CD4-positive, alpha-beta T cell treated with Interleukin-21 for 1 hour (primary cell): ENCODE measurements around the gene C13orf42.

Source experiments
- DNase-seq: peaks from one replicate; pipeline ENCODE4 v3.0.0-alpha.2; 2020

Gene C13orf42

GRCh38 chr13:51111174-51111573, at the start of gene C13orf42:
Gene C13orf42 (minus strand): TSS chr13:51111274. CDS start chr13:51111209, 65 bp downstream.
- DNase-seq, result no peak

DNA sequence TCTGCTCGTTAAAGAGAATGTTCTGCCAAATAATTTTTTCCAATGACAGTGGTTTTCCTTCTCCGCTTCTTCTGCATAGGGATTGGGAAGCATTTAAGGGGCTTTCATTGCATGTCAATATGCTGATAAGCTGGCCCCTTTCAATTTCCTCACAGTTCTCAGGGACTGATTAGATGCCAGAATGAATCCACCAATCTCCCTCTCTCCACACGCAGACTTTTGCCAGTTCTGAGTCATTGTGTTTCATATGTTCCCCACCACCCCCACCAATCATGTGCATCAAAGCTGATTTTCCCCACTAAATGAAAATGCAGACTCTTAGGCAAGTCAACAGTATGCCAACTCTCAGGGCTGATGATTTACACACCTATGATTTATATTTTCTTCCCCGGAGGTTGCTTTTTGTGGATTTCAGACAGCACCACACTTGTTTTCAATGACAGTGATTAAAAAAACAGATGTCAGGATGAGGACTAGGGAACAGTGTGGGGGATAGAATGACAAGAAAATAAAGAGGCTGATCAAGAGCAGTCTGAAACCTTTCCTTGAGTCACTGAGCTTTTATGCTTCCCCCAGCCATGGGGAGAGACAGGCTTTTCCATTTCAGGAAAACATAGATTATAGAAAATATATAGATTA, 47.9 kb upstream of the C13orf42 start:
- DNase-seq, result no peak

GRCh38 chr13:51158365-51158764, 47.3 kb upstream of the C13orf42 start:
- DNase-seq, result no peak

DNA sequence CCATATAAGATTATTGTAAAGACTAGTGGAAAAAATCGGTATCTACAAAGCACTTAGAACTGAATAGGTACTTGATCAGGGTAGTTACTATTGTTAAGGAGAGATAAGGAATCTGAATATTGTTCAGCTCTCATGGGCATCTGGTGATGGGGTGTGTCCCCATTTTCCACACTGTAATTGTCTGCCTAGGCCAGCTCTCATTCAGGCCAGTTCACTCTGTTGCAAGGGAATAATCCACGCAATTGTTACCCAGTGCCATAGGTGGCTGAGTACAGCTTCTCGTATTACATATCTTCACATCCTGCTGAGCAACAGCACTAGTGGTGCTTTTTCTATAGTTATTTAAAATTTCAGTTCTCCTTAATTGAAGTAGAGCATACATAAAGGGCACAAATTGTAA, 45.6 kb upstream of the C13orf42 start:
- no peak for DNase-seq

DNA sequence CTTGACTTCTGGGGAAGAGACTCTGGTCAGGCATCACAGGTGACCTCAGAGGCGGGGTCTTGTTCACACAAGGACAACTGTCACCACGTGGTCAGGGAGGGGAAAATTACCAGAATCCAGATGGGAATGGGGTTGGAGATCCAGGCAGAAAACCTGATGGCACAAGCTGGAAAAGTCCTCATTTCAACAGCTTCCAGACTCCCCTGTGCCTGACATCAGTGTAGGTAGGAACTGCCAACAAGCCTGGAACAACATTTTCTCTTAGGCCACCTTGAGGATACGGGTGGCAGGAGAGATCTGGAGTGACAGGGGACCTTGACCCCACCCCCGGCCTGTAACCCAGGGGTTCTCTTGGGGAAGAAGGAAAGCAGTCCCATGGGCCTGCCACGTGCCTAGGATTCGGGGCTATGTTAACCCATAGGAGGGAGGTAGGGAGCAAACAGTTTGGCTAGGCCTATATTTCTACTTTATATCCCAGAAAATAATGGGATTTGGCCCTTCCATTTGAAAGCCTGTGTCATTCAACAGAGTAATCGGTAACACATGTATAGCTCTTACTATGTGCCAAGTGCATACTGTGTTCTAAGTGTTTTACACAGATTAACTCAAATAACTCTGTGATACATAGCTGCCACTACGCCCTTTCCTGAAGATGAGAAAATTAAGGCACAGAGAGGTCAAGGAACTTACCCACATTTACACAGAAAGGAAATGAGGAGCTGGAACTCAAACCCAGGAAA, 44.9 kb upstream of the C13orf42 start:
- no peak for DNase-seq

DNA sequence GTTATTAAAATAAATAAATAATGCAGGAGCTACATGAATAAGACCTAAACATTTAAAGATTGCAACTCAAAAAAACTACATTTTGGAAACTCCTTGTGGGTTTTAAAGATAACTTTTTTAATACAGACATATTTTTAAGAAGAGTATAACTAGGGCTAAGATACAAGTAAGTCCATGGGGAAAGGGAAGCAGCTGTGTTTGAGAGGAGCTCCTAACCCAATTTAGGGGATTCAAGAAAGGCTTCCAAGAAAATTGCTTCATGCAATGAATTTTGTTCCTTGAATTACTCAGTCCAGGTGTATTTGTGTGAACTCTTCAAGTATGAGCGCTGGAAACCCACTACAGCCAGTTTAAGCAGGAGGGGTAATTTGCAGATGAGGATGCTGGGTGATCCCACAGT, 44.1 kb upstream of the C13orf42 start:
- no peak for DNase-seq

- no peak for DNase-seq
Observed at GRCh38 chr13:51154029-51154555, 43.0 kb upstream of the C13orf42 start.

DNA sequence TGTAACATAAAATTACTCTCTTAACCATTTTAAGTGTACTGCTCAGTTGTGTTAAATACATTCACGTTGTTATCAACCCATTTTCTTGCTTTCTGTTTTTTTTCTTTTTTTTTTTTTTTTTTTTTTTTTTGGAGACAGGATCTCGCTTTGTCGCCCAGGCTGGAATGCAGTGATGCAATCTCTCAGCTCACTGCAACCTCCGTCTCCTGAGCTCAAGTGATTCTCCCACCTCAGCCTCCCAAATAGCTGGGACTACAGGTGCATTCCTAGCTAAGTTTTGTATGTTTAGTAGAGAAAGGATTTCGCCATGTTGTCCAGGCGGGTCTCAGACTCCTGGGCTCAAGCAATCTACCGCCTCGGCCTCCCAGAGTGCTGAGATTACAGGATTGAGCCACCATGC, 42.5 kb upstream of the C13orf42 start:
- DNase-seq, result no peak

- no peak for DNase-seq
Observed at GRCh38 chr13:51152701-51153100, 41.6 kb upstream of the C13orf42 start.

- no peak for DNase-seq
Observed at GRCh38 chr13:51151463-51151862, 40.4 kb upstream of the C13orf42 start.

DNA sequence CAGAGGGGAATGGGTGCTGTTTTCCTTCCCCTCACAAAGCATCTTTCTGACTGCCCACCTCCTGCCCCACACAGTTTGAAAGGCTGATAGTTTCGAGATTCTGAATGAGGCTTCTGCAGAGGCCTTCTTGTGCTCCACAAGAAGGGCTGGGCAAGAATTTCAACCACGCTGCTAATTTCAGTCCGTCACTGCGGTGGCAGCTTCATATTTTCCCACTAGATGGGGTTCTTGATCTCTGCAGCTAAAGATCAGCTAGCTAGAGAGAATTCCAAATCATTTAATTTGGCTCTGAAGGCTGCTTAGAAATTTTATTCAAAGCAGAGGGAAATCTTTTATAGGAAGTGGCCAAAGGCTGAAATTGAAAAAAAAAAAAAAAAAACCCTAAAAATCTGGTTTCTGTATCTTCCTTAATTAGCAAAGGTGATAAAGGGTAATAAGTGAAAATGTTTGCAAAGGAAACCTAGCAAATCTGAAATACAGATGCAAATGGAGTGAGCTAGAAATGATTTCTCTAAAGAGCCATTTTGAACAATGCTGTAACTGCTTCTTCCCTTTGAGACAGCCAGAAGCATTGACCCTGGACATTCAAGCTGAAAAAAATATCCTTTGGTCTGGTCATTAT, 38.0 kb upstream of the C13orf42 start:
- DNase-seq, result no peak

DNA sequence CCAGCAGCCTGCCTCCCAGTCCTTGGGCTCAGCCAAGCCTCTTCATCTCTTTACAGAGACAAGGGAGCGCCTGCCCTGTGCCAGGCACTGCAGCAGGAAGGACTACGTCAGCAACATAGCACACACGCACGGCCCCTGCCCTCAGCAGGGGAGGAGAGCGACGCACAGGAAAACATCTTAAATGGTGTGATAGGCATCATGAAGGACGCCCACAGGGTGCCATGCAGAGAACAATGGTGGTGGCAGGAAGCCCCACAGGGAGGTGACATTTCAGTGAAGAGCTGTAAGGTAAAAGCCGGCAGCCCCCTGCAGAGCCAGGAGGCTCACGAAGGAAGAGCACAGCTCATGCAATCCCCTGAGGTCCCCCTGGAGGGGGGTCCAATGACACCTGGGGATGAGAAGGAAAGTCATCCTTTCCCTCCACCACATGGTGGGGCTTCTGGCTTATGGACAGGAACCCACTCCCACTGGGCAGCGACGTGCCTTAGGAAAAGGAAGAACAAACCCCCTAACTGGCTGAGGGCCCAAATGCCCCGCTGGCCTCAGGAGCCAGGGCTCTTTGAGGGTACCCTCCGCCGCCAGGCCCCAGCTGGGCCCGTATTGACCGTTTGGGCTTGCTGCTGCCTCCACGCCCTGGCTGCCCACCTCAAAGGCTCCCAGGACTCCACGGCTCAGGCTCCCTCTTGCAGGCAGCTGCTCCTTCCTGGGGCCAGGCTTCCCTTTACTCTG, 37.3 kb upstream of the C13orf42 start:
- DNase-seq, result no peak

GRCh38 chr13:51147732-51148131, 36.7 kb upstream of the C13orf42 start:
- DNase-seq, result no peak

DNA sequence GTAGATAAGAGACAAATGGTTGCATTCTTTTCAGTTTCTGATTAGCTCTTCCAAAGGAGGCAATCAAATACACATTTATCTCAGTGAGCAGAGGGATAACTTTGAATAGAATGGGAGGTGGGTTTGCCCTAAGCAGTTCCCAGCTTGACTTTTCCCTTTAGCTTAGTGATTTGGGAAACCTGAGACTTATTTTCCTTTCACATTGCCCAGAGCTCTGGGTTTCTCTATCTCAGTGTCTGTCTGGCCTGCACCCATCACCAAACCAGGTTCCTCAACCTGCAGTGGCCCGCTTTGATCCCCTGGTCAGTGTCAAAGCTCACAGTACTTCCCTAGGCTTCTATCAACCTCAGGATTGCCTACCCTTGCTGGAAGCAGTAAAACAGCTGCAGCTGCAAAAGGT, 35.6 kb upstream of the C13orf42 start:
- DNase-seq, result no peak

DNA sequence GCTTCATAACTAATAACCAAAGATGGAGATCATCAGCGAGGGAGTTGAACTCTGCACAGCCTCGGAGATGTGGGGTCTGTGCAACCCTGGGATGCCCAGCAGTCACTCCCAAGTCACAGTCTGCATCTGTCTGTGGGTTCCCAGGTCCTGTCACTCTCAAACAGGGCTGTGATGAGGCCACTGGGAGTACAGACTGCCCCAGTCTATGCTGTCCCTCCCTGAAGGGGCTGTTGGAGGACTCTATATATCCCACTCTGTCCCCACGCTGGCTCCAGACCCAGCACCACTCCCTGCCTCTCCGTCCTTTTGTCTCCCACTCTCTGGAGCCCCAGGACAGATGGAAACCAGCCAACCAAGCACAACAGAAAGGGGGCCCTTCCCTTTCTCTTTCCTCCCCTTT, 26.2 kb upstream of the C13orf42 start:
- no peak for DNase-seq

DNA sequence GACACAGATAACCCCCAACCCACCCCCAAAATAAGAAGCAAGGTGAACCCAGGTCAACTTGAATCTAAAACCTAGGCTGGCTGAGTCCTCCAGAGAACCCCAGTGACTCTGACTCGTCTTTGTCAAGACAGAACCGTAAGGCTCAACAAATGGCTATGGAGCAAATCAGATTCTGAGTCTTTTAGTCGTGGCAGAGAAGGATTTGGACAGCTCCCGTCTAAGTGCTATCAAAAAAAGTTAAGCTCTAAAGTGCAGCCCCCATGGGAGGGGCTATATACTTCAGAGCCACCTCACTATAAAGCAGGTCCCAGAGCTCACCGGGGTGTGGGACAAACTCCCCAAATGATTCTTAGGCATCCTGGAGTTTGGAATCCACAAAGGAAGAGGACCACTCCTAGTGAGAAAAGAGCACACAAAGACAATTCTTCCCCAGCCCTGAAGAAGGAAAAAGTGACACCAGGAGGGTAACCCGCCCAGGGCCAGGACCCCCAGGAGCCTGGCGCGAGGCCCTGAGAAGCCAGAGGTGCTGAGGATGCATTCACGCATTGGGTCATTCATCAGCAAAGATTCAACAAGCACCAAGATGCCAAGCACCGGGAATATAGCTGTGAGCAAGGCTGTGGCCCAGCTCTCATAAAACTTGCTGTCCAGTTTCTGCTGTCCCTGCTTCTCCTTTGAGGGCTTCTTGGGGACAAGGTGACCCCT, 25.4 kb upstream of the C13orf42 start:
- DNase-seq, result no peak

- no peak for DNase-seq
Observed at GRCh38 chr13:51134763-51135365, 23.8 kb upstream of the C13orf42 start.

GRCh38 chr13:51130348-51130747, 19.3 kb upstream of the C13orf42 start:
- no peak for DNase-seq

DNA sequence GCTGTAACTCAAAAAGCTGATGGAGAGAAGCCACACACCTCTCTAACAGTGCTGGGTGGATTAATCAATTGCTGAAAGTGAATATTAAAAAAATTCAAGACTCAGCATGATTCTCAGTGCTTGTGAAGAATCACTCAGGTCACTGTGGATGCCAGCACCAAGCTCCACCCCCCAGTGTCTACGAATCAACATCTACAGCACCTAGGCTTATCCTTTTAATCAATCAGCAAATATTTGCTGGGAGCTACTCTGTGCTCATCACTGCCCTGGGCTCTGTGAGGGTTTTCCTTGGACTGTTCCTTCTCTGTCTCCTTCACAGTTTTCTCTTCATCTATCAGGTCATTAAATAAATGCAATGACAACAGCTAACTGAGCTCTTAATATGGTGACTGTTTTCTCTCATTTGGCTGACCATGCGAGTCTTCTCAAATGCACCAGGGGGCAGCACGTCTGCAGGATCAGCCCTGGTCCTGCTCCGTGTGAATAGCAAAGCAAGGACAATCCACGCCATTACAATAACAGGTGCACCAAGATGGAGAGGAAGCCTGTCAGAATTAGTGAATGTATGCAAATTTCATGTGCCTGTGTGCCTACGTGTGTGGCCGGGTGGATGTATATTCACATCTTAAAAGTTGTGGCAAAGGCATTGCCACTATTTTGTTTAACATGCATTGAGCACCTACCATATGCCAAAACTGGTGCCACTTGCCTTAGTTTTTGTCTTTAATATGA, 14.6 kb upstream of the C13orf42 start:
- peak; percentile 45 for DNase-seq

DNA sequence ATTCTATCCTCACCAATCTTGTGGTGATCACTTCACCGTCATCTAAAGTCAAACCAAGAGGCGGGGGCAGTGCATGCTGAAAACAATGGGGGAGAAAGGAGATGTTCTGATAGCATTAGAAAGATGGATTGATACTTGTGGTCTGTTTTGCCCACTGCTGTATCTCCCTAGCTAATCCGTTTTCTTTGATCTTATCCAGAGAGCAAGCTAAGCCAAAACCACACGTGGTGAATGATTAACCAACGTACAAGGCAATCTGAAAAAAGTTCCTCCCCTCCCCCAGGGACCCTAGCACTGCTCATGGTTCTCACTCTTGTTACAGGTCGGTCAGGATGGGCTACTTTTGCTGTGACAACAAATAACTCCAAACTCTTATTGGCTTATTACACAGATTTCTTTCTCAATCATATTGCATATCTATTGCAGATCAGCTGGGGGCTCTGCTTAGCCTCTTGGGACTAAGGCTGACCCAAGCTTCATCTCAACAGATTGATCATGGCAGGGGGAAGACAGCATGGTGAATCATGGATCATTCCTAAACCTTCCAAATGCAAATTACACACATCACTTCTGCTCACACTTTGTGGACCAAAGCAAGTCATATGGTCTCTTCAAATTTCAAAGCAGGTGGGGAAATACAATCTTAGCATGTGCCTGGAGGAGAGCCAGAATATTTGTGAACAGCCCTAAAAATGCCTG, 11.9 kb upstream of the C13orf42 start:
- DNase-seq, result no peak

- peak; percentile 22 for DNase-seq
Observed at GRCh38 chr13:51120873-51121272, 9.8 kb upstream of the C13orf42 start.
